Measurements from ENCODE around the gene LPP.

The LPP gene

DNA sequence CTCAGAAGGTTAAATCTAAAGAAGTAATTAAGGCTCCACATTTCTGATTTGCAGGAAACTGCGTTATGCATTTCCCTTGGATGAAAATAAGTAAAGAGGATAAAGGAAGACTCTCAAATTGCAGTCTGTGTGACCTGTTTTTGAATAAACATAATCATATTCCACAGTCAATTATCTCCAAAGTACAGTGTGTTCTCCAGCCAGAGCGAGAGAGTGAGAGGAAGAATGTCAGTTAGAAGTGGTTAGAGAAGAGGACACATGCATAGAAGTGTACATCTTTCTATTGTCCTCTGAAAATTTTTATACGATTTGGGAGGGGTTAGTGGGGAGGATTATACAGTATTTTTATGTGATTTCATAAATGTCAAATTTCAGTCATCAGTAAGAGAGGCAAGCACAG, 487.1 kb downstream of the LPP start:
- H3K36me3 Mint-ChIP-seq (ENCODE audit: low read depth): no peaks in the 10 kb centered on the region
- no peak for DNase-seq (ENCODE audit: low spot score)
- no peaks in the 10 kb centered on the region for H3K27me3 Mint-ChIP-seq (ENCODE audit: low read depth)
- no peaks in the 10 kb centered on the region for H3K9me3 Mint-ChIP-seq
- H3K27ac Mint-ChIP-seq: no peak overlapping the region
- no peak overlapping the region for H3K4me3 Mint-ChIP-seq
- H3K4me1 Mint-ChIP-seq (ENCODE audit: low read depth): no peaks in the 10 kb centered on the region

- Mint-ChIP-seq H3K36me3 (ENCODE audit: low read depth) (no peaks in the 10 kb centered on the region), H3K27me3 (ENCODE audit: low read depth) (no peaks in the 10 kb centered on the region), H3K27ac (no peak overlapping the region), H3K4me1 (ENCODE audit: low read depth) (peaks cover 6% of the 10 kb centered on the region), H3K4me3 (no peak overlapping the region), H3K9me3 (no peaks in the 10 kb centered on the region)
- DNase-seq (ENCODE audit: low spot score): no peak
Measured at GRCh38 chr3:188643736-188644135, 489.8 kb downstream of the LPP start.

GRCh38 chr3:188646592-188646991, 492.6 kb downstream of the LPP start:
- DNase-seq (ENCODE audit: low spot score): no peak
- Mint-ChIP-seq H3K27ac (no peak overlapping the region), H3K4me3 (no peak overlapping the region), H3K27me3 (ENCODE audit: low read depth) (no peaks in the 10 kb centered on the region), H3K9me3 (peaks cover 5% of the 10 kb centered on the region), H3K4me1 (ENCODE audit: low read depth) (peaks cover 6% of the 10 kb centered on the region), H3K36me3 (ENCODE audit: low read depth) (peaks cover 1% of the 10 kb centered on the region)

DNA sequence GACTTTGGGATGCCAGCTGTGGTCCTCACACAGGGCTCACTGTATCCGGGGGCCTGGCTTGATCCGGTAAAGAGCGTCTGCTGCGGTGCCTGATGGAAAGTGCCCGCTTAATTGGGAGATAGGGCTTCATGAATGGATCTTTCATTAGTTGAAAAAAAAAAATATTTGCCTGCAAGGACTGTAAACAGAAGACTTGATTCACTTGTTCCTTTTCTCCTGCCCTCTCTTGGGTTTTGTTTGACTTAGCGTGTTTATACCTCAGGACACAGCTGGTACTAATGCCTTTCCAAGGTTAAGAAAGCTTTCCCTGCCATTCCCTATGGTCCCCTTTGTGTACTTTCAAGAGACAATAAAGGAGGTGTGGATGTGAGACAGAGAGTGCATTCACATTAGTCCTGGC, 493.3 kb downstream of the LPP start:
- peaks cover 5% of the 10 kb centered on the region for H3K9me3 Mint-ChIP-seq
- no peak overlapping the region for H3K27ac Mint-ChIP-seq
- peaks cover 1% of the 10 kb centered on the region for H3K36me3 Mint-ChIP-seq (ENCODE audit: low read depth)
- DNase-seq (ENCODE audit: low spot score): no peak
- no peaks in the 10 kb centered on the region for H3K27me3 Mint-ChIP-seq (ENCODE audit: low read depth)
- H3K4me3 Mint-ChIP-seq: no peak overlapping the region
- peaks cover 6% of the 10 kb centered on the region for H3K4me1 Mint-ChIP-seq (ENCODE audit: low read depth)

- H3K4me3 Mint-ChIP-seq: no peak overlapping the region
- no peaks in the 10 kb centered on the region for H3K27me3 Mint-ChIP-seq (ENCODE audit: low read depth)
- peaks cover 1% of the 10 kb centered on the region for H3K36me3 Mint-ChIP-seq (ENCODE audit: low read depth)
- H3K27ac Mint-ChIP-seq: no peak overlapping the region
- no peak for DNase-seq (ENCODE audit: low spot score)
- peaks cover 5% of the 10 kb centered on the region for H3K9me3 Mint-ChIP-seq
- H3K4me1 Mint-ChIP-seq (ENCODE audit: low read depth): peaks cover 6% of the 10 kb centered on the region
Measured at GRCh38 chr3:188649521-188649920, 495.6 kb downstream of the LPP start.

GRCh38 chr3:188656196-188656982, 502.4 kb downstream of the LPP start:
- no peak for DNase-seq (ENCODE audit: low spot score)
- Mint-ChIP-seq H3K27me3 (ENCODE audit: low read depth) (no peaks in the 10 kb centered on the region), H3K9me3 (peaks cover under 1% of the 10 kb centered on the region), H3K36me3 (ENCODE audit: low read depth) (no peaks in the 10 kb centered on the region), H3K27ac (no peak overlapping the region), H3K4me3 (no peak overlapping the region), H3K4me1 (ENCODE audit: low read depth) (peaks cover 3% of the 10 kb centered on the region)

DNA sequence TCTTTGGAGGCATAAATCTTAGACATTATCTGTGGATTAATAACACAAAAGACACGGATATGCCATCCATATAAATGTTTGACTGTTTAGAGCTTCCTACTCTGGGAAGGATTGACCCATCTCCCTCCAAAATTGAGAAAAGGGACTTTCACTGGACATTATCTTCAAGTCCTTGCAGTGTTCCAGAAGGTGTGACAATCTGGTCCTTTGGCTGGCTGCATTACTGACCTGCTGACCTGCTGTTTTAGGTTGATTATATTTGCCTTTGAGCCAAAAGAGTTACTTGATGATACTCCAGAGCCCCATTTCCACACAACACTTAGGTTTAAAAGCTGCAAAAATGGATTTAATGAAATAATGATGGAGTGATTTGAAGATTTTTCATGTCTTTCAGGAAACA, 504.6 kb downstream of the LPP start:
- Mint-ChIP-seq H3K27me3 (ENCODE audit: low read depth) (no peaks in the 10 kb centered on the region), H3K27ac (no peak overlapping the region), H3K9me3 (no peaks in the 10 kb centered on the region), H3K4me3 (no peak overlapping the region), H3K4me1 (ENCODE audit: low read depth) (peaks cover 3% of the 10 kb centered on the region), H3K36me3 (ENCODE audit: low read depth) (no peaks in the 10 kb centered on the region)
- no peak for DNase-seq (ENCODE audit: low spot score)

DNA sequence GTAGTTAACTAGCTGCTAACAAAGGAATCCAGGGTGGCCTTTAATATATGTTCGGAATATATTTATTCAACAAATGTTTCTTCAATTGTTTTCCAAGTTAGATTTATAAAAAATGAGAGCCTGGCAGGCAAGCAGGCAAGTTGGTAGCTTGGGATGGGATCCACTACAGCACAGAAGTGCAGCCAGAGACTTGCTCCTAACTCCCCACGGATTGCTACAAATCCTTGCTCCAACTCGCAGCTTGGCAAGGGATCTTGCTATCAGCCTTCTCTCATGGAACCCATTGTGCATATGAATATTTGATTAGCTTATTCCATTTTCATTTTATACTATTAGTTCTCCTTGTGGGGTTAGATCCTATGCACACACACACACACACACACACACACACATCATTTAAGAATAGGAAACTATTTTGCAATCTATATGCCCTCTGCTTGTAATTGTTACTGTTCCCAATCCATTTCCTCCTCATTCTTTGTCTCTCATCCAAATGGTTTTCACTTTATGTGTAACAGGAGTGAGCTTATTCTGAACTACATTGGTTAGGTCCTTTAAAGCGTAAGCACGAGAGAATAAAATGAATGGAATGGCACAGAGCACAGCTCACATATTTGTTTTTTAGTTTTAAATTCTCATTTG, 505.6 kb downstream of the LPP start:
- no peak for DNase-seq (ENCODE audit: low spot score)
- no peaks in the 10 kb centered on the region for H3K9me3 Mint-ChIP-seq
- H3K27me3 Mint-ChIP-seq (ENCODE audit: low read depth): no peaks in the 10 kb centered on the region
- H3K27ac Mint-ChIP-seq: no peak overlapping the region
- peaks cover 3% of the 10 kb centered on the region for H3K4me1 Mint-ChIP-seq (ENCODE audit: low read depth)
- no peak overlapping the region for H3K4me3 Mint-ChIP-seq
- no peaks in the 10 kb centered on the region for H3K36me3 Mint-ChIP-seq (ENCODE audit: low read depth)

GRCh38 chr3:188660415-188660814, 506.5 kb downstream of the LPP start:
- no peaks in the 10 kb centered on the region for H3K4me1 Mint-ChIP-seq (ENCODE audit: low read depth)
- no peaks in the 10 kb centered on the region for H3K9me3 Mint-ChIP-seq
- H3K27me3 Mint-ChIP-seq (ENCODE audit: low read depth): no peaks in the 10 kb centered on the region
- H3K4me3 Mint-ChIP-seq: no peak overlapping the region
- H3K27ac Mint-ChIP-seq: no peak overlapping the region
- no peaks in the 10 kb centered on the region for H3K36me3 Mint-ChIP-seq (ENCODE audit: low read depth)
- DNase-seq (ENCODE audit: low spot score): no peak

DNA sequence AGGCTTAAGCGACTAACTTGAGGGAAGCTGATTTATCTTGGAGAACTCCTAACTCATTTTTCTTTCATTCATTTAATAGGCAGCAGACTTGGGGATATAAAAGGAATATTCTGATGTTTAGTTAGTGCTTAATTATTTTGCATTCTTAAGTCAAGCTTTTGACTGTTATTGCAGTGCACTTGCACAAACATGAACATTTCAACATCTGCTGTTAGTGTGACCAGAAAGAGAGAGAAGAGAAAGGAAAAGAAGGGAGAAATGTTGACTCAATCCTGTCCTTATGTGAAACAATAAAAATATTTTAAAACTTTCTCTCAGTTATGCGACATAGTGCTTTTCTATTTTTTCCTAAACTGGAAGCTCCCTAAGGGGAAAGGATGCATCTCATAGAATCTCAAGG, 507.8 kb downstream of the LPP start:
- no peak for DNase-seq (ENCODE audit: low spot score)

GRCh38 chr3:188662214-188662613, 508.3 kb downstream of the LPP start:
- no peaks in the 10 kb centered on the region for H3K36me3 Mint-ChIP-seq (ENCODE audit: low read depth)
- DNase-seq (ENCODE audit: low spot score): no peak
- no peak overlapping the region for H3K4me3 Mint-ChIP-seq
- H3K27ac Mint-ChIP-seq: no peak overlapping the region
- no peaks in the 10 kb centered on the region for H3K9me3 Mint-ChIP-seq
- no peaks in the 10 kb centered on the region for H3K27me3 Mint-ChIP-seq (ENCODE audit: low read depth)
- H3K4me1 Mint-ChIP-seq (ENCODE audit: low read depth): no peaks in the 10 kb centered on the region

More for the DNA sequence above, 507.8 kb downstream of the LPP start:
- Mint-ChIP-seq H3K27ac (no peak overlapping the region), H3K36me3 (ENCODE audit: low read depth) (no peaks in the 10 kb centered on the region), H3K4me3 (no peak overlapping the region), H3K27me3 (ENCODE audit: low read depth) (no peaks in the 10 kb centered on the region), H3K4me1 (ENCODE audit: low read depth) (no peaks in the 10 kb centered on the region), H3K9me3 (no peaks in the 10 kb centered on the region)

DNA sequence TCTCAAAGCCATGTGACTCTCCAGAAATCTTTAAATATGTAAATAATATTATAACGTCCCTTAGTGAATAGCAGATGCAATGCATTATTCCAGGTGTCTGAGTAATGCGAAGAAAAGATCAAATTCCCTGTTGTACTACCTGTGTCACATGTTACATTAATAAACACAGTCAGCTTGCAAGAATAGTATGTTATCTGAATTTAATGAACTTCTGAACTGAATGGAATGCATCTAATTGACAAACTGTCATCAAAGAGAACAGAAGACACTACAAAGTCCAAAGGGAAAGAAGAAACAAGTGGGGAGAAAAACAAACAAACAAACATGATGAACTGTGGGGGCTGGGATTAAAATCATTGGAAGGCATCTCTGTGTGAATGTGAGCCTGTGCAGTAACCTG, 508.8 kb downstream of the LPP start:
- peaks cover 5% of the 10 kb centered on the region for H3K4me1 Mint-ChIP-seq (ENCODE audit: low read depth)
- no peak overlapping the region for H3K4me3 Mint-ChIP-seq
- H3K9me3 Mint-ChIP-seq: no peaks in the 10 kb centered on the region
- H3K36me3 Mint-ChIP-seq (ENCODE audit: low read depth): no peaks in the 10 kb centered on the region
- no peaks in the 10 kb centered on the region for H3K27me3 Mint-ChIP-seq (ENCODE audit: low read depth)
- H3K27ac Mint-ChIP-seq: no peak overlapping the region
- DNase-seq (ENCODE audit: low spot score): no peak

DNA sequence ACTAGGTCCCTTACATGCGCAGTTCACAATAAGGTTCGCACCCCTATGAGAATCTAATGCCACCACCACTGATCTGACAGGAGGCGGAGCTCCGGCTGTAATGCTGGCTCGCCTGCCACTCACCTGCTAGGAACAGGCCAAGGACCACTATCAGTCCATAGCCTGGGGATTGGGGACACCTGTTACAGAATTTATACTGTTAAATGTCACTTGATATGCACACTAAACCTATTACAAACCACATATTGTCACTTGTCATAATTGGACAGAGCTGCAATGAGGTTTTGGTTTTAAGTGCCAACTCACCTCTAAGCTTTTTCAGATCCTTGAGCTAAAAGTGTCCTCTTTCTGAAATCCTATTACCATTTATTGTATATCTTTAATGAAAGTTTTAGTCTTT, 509.9 kb downstream of the LPP start:
- no peak for DNase-seq (ENCODE audit: low spot score)
- Mint-ChIP-seq H3K36me3 (ENCODE audit: low read depth) (peaks cover under 1% of the 10 kb centered on the region), H3K9me3 (no peaks in the 10 kb centered on the region), H3K4me3 (no peak overlapping the region), H3K27ac (no peak overlapping the region), H3K4me1 (ENCODE audit: low read depth) (peaks cover 5% of the 10 kb centered on the region), H3K27me3 (ENCODE audit: low read depth) (no peaks in the 10 kb centered on the region)

DNA sequence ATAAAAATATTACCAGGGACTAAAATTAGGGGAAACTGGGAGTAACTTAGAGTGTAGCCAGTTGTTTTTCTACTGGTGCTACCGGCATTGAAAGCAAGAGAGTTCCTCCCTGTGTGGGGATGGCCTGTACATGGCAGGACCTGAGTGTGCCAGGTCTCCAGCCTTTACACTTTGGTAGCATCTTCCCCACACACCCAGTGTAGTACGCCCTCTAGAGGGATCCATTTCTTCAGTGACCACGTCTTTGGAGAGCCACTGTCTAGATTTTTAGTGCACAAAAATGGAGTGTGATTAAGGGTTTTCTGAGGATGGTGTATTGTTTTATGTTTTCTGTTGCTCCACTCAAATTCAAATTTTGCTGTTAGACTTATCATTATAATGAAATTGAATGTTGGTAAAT, 510.8 kb downstream of the LPP start:
- Mint-ChIP-seq H3K9me3 (no peaks in the 10 kb centered on the region), H3K4me1 (ENCODE audit: low read depth) (peaks cover 5% of the 10 kb centered on the region), H3K36me3 (ENCODE audit: low read depth) (peaks cover 2% of the 10 kb centered on the region), H3K4me3 (no peak overlapping the region), H3K27me3 (ENCODE audit: low read depth) (no peaks in the 10 kb centered on the region), H3K27ac (no peak overlapping the region)
- DNase-seq (ENCODE audit: low spot score): no peak

DNA sequence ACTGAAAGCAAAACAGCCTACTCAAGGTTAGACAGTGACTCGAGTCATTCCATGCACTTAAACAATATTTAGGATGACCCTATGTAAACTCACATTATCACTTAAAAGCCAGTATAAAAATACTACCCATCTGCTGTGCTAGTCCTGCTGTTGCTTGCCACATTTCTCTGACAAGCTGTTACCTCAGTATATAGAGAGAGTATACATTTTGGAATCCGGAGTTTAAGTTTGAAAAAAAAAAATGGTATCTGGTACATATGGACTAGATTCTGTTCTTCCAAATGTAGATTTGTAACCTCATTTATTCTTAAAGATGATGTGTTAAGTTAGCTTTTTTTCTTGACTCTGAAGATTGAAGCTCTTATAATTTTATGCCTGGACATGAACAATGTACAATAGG, 514.0 kb downstream of the LPP start:
- peaks cover 4% of the 10 kb centered on the region for H3K36me3 Mint-ChIP-seq (ENCODE audit: low read depth)
- H3K27ac Mint-ChIP-seq: no peak overlapping the region
- H3K27me3 Mint-ChIP-seq (ENCODE audit: low read depth): no peaks in the 10 kb centered on the region
- no peaks in the 10 kb centered on the region for H3K9me3 Mint-ChIP-seq
- no peak overlapping the region for H3K4me3 Mint-ChIP-seq
- DNase-seq (ENCODE audit: low spot score): no peak
- H3K4me1 Mint-ChIP-seq (ENCODE audit: low read depth): peaks cover 5% of the 10 kb centered on the region
